ENCODE results near the gene FMO5. TPM values are rescaled to one million over a fixed set of nuclear protein-coding genes. Genes with fewer than 3 reads are reported as not detected.

The FMO5 gene
- total RNA-seq, 1 experiment from 2014 or later = 2.0 TPM

GRCh38 chr1:147223740-147224615, 1.2 kb downstream of the FMO5 start:
- H3K4me3 ChIP-seq (ENCODE audit: low read depth, low read length) = no peak overlapping the region
- ChIA-PET CTCF (no interaction called here), POLR2A (no interaction called here)
- intact Hi-C loops (cut with micrococcal nuclease; ENCODE audit: unreplicated experiment) = loop anchor here (2.0 kb wide), 1 partner anchor 39 kb away; no protein-coding TSS in a partner anchor
- Mint-ChIP-seq H3K4me1 (ENCODE audit: low read depth, unreplicated experiment) (peaks cover 8% of the 10 kb centered on the region), H3K4me3 (ENCODE audit: unreplicated experiment) (peak overlapping the region; percentile 17), H3K36me3 (ENCODE audit: insufficient read depth, unreplicated experiment) (no peaks in the 10 kb centered on the region), H3K27me3 (ENCODE audit: insufficient read depth, unreplicated experiment) (no peaks in the 10 kb centered on the region), H3K27ac (ENCODE audit: unreplicated experiment) (no peak overlapping the region), H3K9me3 (ENCODE audit: unreplicated experiment) (no peaks in the 10 kb centered on the region)
- H3K9me3 ChIP-seq = no peaks in the 10 kb centered on the region
- TF ChIP-seq CTCF (IDR thresholded peaks at IDR 0.05; ENCODE audit: insufficient read depth in 1 of 2, low read depth in 1 of 2, low read length in 1 of 2, severe bottlenecking in 1 of 2, unreplicated experiment in 1 of 2) = no peak
- no peaks in the 10 kb centered on the region for H3K4me1 ChIP-seq
- no peaks in the 10 kb centered on the region for H3K27me3 ChIP-seq (replicated peaks; ENCODE audit: control insufficient read depth, insufficient read depth, low read length)
- no TSS peak for BruUV-seq (replicated peaks)
- no peak for DNase-seq
- H3K36me3 ChIP-seq (ENCODE audit: control insufficient read depth, insufficient read depth, low read length) = no peaks in the 10 kb centered on the region

GRCh38 chr1:147218606-147219005, 6.5 kb downstream of the FMO5 start:
- DNase-seq = no peak
- no peak for TF ChIP-seq CTCF (IDR thresholded peaks at IDR 0.05; ENCODE audit: insufficient read depth in 1 of 2, low read depth in 1 of 2, low read length in 1 of 2, severe bottlenecking in 1 of 2, unreplicated experiment in 1 of 2)
- peaks cover 23% of the 10 kb centered on the region for H3K4me1 Mint-ChIP-seq (ENCODE audit: low read depth, unreplicated experiment)
- no TSS peak for BruUV-seq (replicated peaks)
- ChIA-PET CTCF (no interaction called here), POLR2A (no interaction called here)
- no peaks in the 10 kb centered on the region for H3K36me3 Mint-ChIP-seq (ENCODE audit: insufficient read depth, unreplicated experiment)
- Histone ChIP-seq H3K36me3 (ENCODE audit: control insufficient read depth, insufficient read depth, low read length) (no peaks in the 10 kb centered on the region), H3K27me3 (replicated peaks; ENCODE audit: control insufficient read depth, insufficient read depth, low read length) (no peaks in the 10 kb centered on the region), H3K4me3 (ENCODE audit: low read depth, low read length) (no peak overlapping the region), H3K9me3 (no peaks in the 10 kb centered on the region), H3K4me1 (peaks cover 12% of the 10 kb centered on the region; the same call in 1 of the 2 replicates)
- no peak overlapping the region for H3K4me3 Mint-ChIP-seq (ENCODE audit: unreplicated experiment)
- H3K27ac Mint-ChIP-seq (ENCODE audit: unreplicated experiment) = no peak overlapping the region
- no peaks in the 10 kb centered on the region for H3K9me3 Mint-ChIP-seq (ENCODE audit: unreplicated experiment)
- H3K27me3 Mint-ChIP-seq (ENCODE audit: insufficient read depth, unreplicated experiment) = no peaks in the 10 kb centered on the region
- intact Hi-C loops (cut with micrococcal nuclease; ENCODE audit: unreplicated experiment) = no loop called here

- no peaks in the 10 kb centered on the region for H3K9me3 ChIP-seq
- Mint-ChIP-seq H3K36me3 (ENCODE audit: insufficient read depth, unreplicated experiment) (no peaks in the 10 kb centered on the region), H3K27ac (ENCODE audit: unreplicated experiment) (no peak overlapping the region), H3K9me3 (ENCODE audit: unreplicated experiment) (no peaks in the 10 kb centered on the region), H3K27me3 (ENCODE audit: insufficient read depth, unreplicated experiment) (no peaks in the 10 kb centered on the region), H3K4me1 (ENCODE audit: low read depth, unreplicated experiment) (peaks cover 35% of the 10 kb centered on the region), H3K4me3 (ENCODE audit: unreplicated experiment) (no peak overlapping the region)
- TF ChIP-seq CTCF (IDR thresholded peaks at IDR 0.05; ENCODE audit: insufficient read depth in 1 of 2, low read depth in 1 of 2, low read length in 1 of 2, severe bottlenecking in 1 of 2, unreplicated experiment in 1 of 2) = no peak
- intact Hi-C loops (cut with micrococcal nuclease; ENCODE audit: unreplicated experiment) = no loop called here
- POLR2A ChIA-PET = no interaction called here
- no peak for DNase-seq
- no peaks in the 10 kb centered on the region for H3K27me3 ChIP-seq (replicated peaks; ENCODE audit: control insufficient read depth, insufficient read depth, low read length)
- peaks cover 26% of the 10 kb centered on the region for H3K4me1 ChIP-seq
- CTCF ChIA-PET = no interaction called here
- no peaks in the 10 kb centered on the region for H3K36me3 ChIP-seq (ENCODE audit: control insufficient read depth, insufficient read depth, low read length)
- BruUV-seq (replicated peaks) = no TSS peak
- H3K4me3 ChIP-seq (ENCODE audit: low read depth, low read length) = no peak overlapping the region
These were observed 8.0 kb downstream of the FMO5 start for GRCh38 chr1:147217141-147217540.

All from Caco-2 (cell line).